HG02943 (cell line): ENCODE measurements around the gene ZBTB17.
A peak's percentile ranks its signal among the peaks of the same experiment; 100 is the strongest.
"Not testable (repeated sequence)": the region's sequence is repeated elsewhere in the genome, so short reads cannot be mapped to it uniquely, and the experiment has no call there.

ENCODE experiments used
- ATAC-seq: cut with Tn5 transposase; IDR thresholded peaks from one replicate; pipeline ENCODE4 v1.9.1; 2021; ENCODE audit warnings: mild to moderate bottlenecking, low read depth, moderate library complexity; ENCODE audit not compliant: unreplicated experiment

Gene ZBTB17

GRCh38 chr1:15991427-15992186, 15.7 kb upstream of the ZBTB17 start:
- ATAC-seq, result no peak

DNA sequence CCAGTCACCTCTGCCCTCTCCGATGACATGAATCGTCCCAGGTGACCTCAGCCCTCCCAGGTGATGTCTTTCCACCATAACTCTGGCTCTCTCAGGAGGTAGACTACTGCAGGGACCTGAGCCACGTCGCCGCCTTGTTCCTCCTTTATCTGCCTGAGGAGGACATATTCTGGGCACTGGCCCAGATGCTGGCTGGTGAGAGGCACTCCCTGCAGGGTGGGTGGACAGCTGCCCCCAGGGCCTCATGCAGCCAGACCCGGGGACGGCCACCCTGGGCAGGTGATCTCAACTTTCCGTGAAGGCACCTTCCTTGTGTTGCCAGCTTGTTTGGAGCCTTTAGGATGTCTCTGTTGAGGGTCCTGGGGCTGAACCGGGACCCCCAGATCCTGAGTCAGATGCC, 13.9 kb upstream of the ZBTB17 start:
- ATAC-seq, result no peak

DNA sequence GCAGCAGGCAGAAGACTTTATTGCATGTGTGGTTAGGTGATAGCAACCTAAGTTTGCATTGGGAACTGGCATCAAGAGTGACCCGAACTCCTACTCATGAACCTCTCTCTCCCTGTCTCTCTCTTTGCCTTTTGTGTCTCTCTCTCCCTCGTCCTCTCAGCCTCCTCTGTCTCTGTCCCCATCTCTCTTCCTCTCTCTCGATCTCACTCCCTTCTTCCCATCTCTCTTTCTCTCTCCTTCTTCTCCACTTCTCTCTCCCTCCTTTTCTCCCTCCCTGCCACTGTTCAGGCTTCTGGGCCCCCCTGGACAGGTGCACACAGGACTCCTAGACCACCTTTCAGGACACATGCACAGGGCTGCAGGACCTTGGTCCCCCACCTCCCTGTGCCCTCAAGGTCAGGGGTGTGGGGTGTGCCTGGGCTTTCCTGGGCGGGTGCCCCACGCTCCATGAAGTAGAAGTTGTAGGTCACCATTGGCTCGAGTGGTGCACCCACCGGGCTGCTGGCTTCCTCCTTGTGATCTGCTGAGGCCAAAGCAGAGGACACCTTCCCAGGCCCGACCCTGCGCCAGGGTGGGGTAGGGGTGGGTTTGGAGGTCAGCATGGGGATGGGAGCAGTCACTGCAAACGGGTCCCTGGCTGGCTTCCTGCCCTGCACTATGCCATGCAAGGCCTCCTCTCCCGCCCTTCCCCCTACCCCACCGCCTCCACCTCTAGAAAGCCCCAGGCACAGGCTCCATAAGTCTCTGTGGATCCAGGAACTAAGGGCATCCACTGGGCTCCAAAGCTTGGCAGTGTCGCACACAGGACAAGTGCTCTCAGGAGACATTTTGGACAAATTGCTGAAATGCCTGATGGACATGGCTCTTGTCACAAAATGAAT, 13.2 kb upstream of the ZBTB17 start:
- no peak for ATAC-seq

GRCh38 chr1:15985611-15986297, 9.9 kb upstream of the ZBTB17 start:
- ATAC-seq, result no peak

GRCh38 chr1:15983275-15983674, 7.4 kb upstream of the ZBTB17 start:
- no peak for ATAC-seq

DNA sequence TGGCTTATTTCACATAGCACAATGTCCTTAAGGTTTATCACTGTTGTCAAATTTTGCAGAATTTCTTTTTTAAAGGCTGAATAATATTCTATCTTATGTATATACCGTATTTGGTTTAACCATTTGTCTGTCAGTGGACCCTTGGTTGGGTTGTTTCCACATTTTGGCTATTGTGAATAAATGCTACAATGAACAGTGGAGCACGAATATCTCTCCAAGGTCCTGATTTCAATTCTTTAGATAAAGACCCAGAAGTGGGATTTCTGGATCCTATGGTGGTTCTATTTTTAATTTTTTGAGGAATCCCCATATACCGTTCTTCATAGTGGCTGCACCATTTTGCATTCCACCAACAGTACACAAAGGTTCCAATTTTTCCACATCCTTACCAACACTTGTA, 5.8 kb upstream of the ZBTB17 start:
- ATAC-seq, result no peak

GRCh38 chr1:15977947-15978346, 2.0 kb upstream of the ZBTB17 start:
- not testable (repeated sequence) for ATAC-seq

DNA sequence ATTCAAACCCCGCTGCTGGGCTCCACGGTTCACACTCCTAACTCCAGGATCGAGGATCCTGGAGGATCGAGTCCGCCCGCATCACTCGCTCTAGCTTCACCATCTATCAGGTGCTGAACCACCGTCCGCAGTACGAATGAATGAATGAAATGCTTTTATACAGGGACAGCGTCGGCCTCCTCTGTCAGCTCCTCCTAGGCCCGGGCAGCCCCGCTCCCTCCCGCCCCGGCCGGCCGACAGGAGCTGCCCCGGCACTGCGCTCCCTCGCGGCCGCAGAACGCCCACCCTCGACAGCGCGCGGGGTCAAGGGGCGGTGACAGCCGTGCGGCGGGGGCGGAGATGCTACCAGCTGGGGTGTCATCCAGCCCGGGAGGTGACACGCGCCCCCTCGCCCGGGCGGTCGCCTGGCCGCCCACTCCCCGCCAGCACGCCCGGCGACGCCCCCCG, 520 bp downstream of the ZBTB17 start:
- no peak for ATAC-seq

- no peak for ATAC-seq
These were observed 1.0 kb downstream of the ZBTB17 start for GRCh38 chr1:15974855-15975254.

- ATAC-seq, result no peak
These were observed 2.1 kb downstream of the ZBTB17 start for GRCh38 chr1:15973772-15974171.

- no peak for ATAC-seq
These were observed 3.5 kb downstream of the ZBTB17 start for GRCh38 chr1:15972409-15972808.

DNA sequence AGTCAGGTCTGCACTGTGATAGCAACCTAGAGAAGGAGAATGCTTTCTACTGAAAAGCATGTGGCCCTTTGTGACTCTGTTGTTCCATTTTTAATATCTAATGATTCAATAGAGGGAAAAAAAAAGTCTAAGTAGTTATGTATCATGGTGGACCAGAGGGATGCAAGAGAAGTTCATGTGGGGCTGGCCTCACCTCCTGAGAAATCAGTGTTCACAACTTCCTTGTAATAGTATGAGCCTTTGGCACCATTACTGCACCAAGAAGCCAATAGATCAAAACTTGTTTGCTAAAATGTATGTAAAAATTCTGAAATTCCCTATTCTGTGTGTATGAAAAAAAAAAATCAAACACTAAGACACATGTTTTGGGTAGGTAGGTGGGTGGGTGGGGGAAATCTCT, 5.0 kb downstream of the ZBTB17 start:
- ATAC-seq, result no peak

DNA sequence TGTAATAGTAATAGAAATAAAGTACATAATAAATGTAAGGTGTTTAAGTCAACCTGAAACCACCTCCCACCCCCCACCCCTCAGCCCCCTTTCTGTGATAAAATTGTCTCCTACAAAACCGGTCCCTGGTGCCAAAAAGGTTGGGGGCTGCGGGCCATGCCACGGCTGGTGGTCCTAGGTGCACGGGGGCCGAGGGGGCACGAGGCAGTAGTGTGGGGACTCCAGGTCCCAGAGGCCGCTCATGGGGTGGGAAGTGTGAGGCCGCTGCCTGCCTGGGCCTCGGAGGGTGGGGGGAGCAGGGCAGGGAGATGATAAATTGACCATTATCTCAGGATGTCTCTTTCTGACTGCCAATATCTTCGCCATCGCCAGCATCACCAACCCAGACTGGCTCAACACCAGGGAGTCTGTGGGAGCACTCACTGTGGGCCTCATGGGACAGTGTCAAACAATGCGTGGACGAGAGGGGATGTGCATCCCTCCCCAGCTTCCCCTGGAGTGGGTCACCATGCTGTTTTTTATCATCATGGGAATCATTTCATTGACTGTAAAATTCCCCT, 6.5 kb downstream of the ZBTB17 start:
- ATAC-seq, result no peak

DNA sequence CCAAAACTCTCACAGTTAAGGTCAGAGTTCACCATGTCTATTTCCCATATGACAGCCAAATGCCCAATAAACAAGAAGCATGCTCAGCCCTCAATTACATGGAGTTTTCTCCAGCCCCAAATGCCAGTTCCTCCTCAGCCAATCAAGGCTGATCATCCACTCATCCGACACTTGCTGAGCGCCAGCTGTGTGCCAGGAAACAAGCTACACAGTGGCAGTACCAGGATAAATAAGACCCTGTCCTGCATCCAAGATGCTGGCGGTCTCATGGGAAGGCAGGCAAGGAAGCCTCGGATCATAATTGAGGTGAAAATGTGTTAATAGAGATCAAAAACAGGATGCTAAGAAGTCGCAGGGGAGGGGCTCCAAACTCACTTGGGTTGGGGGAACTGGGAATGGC, 7.7 kb downstream of the ZBTB17 start:
- ATAC-seq, result no peak

DNA sequence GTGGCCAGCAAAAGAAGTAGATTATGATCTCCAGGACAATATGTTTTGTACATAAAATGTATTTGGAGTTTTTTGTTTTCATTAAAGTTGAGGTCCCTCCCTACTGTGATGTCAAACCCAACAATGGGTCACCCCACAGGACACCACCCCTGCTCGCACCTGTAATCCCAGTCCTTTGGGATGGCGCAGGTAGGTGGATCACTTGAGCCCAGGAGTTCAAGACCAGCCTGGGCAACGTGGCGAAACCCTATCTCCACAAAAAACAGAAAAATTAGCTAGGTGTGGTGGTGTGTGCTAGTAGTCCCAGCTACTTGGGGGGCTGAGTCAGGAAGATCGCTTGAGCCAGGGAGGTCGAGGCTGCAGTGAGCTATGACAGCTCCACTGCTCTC, 9.0 kb downstream of the ZBTB17 start:
- ATAC-seq, result no peak

DNA sequence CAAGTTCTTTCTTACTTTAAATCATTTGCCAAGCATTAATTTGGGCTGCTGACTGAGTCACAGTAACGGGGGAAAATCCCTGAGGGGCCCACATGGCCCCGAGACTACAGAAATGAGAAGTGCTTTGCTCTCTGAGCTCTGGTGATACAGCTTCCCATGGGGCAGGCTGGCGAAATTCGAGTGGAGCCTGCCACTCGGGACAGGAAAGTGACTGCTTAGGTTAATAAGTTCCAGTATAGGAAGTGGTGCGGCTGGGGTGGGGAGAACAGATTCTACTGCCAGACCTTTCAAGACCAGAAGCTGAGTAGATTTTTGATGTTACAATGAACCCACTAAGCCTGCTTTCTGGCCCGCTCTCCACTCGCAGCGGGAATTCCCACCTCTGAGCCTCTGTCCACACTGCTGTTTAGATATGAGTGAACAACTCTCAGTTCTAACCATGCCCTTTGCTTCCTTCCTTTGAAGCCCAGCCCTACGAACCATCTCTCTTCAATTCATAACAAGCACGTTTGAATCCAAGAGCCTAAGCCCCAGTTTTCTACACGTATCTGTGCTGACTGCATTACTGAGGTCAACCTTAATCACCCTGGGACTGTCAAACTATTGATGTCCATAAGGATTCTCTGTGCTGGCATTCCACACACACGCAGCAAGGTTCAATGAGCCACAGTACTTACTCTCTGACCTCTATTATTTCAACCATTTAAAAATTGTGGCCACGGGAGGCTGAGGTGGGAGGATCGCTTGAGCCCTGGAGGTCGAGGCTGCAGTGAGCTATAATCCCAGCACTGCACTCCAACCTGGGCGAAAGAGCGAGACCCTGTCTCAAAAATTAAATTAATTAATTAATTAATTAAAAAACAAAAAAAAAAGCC, 9.6 kb downstream of the ZBTB17 start:
- peak; percentile 67 for ATAC-seq

GRCh38 chr1:15965228-15965767, 10.6 kb downstream of the ZBTB17 start:
- ATAC-seq, result no peak

DNA sequence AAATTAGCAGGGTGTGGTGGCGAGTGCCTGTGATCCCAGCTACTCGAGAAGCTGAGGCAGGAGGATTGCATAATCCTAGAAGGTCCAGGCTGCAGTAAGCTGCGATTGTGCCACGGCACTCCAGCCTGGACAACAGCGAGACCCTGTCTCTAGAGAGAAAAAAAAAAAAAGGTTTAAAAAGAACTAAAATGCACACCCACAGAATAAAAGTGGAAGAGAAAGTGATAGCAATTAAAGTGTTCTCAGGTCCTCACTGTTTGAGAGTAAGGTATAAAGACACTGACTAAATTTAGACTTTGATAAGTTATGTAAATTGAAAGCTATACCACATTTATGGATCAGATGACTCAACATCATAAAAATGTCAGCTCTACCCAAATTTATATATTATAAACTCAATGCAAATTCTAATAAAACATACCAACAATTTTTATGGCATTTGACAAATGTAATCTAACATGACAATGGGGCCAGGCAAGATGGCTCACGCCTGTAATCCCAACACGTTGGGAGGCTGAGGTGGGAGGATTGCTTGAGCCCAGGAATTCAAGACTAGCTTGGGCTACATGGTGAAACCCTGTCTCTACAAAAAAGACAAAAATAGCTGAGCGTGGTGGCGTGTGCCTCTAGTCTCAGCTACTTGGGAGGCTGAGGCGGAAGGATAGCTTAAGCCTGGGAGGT, 11.8 kb downstream of the ZBTB17 start:
- no peak for ATAC-seq

- no peak for ATAC-seq
These were observed 12.4 kb downstream of the ZBTB17 start for GRCh38 chr1:15963363-15963967.
